ENCODE measurements around the gene KYNU. TPM values are rescaled to one million over a fixed set of nuclear protein-coding genes. Genes with fewer than 3 reads are reported as not detected.

Gene KYNU
- total and polyA plus RNA-seq, 2 of the 13 experiments (the other 11 are each of a cell fraction or from before 2014, with no cell fraction given): 21.9 to 68.6 TPM

DNA sequence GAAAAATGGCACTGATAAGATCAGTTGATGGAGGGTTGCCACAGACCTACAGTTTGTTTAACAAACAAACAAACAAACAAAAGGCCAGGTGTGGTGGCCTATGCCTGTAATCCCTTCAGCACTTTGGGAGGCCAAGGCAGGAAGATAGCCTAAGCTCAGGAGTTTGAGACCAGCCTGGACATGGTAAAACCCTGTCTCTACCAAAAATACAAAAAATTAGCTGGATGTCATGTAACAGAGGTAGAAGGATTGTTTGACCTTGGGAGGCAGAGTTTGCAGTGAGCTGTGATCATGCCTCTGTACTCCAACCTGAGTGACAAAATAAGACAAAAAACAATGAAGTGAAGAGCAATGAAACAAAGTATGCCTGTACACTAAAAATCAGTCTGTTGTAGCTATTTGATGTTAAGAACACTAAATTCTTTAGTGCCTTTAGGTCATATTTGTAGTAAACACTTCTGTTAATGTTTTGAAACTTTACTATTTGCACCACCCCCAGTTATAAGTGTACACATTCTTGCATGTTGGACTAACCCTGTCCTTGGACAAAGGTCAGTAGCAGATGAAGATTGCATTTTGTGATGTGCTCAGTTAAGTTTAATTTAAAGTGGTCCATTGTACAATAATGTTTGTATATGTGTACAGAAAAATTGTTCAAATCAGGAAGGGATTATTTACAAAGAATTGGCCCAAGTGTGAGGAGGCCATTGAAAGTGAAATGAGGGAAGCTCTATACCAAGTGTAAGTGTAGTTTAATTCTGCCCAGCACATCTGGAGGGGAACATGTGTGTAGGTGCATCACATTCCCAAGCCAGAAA, 73.9 kb downstream of the KYNU start (continued):
- TF ChIP-seq ZBTB34 (CRISPR knock-in tag; IDR thresholded peaks at IDR 0.05) (peak; percentile 68; the same call in 1 of the 2 replicates), CEBPG (CRISPR knock-in tag; IDR thresholded peaks at IDR 0.05) (peak; percentile 86), ZNF7 (CRISPR knock-in tag; IDR thresholded peaks at IDR 0.05) (peak; percentile 76; the same call in 1 of the 2 replicates), FOSL2 (CRISPR knock-in tag; IDR thresholded peaks at IDR 0.05) (peak; percentile 27), ZBTB43 (CRISPR knock-in tag; conservative IDR thresholded peaks at IDR 0.05) (0 out of 2 replicates have a peak, but pooled peaks have one; percentile 73), HNF4G (IDR thresholded peaks at IDR 0.05; ENCODE audit: borderline replicate concordance, low read depth, low read length) (peak; percentile 94), HNF4G (CRISPR knock-in tag; IDR thresholded peaks at IDR 0.05; ENCODE audit: borderline replicate concordance, low read depth) (no peak), FOSL1 (CRISPR knock-in tag; IDR thresholded peaks at IDR 0.05; ENCODE audit: borderline replicate concordance) (peak; percentile 11; the same call in 1 of the 2 replicates), ZMAT3 (CRISPR knock-in tag; conservative IDR thresholded peaks at IDR 0.05) (0 out of 2 replicates have a peak, but pooled peaks have one; percentile 38), ZNF816 (CRISPR knock-in tag; IDR thresholded peaks at IDR 0.05; ENCODE audit: borderline replicate concordance) (no peak), KDM3A (CRISPR knock-in tag; IDR thresholded peaks at IDR 0.05; ENCODE audit: low read depth) (0 out of 2 replicates have a peak, but pooled peaks have one; percentile 54)
- TF ChIP-seq, protein P1, sequence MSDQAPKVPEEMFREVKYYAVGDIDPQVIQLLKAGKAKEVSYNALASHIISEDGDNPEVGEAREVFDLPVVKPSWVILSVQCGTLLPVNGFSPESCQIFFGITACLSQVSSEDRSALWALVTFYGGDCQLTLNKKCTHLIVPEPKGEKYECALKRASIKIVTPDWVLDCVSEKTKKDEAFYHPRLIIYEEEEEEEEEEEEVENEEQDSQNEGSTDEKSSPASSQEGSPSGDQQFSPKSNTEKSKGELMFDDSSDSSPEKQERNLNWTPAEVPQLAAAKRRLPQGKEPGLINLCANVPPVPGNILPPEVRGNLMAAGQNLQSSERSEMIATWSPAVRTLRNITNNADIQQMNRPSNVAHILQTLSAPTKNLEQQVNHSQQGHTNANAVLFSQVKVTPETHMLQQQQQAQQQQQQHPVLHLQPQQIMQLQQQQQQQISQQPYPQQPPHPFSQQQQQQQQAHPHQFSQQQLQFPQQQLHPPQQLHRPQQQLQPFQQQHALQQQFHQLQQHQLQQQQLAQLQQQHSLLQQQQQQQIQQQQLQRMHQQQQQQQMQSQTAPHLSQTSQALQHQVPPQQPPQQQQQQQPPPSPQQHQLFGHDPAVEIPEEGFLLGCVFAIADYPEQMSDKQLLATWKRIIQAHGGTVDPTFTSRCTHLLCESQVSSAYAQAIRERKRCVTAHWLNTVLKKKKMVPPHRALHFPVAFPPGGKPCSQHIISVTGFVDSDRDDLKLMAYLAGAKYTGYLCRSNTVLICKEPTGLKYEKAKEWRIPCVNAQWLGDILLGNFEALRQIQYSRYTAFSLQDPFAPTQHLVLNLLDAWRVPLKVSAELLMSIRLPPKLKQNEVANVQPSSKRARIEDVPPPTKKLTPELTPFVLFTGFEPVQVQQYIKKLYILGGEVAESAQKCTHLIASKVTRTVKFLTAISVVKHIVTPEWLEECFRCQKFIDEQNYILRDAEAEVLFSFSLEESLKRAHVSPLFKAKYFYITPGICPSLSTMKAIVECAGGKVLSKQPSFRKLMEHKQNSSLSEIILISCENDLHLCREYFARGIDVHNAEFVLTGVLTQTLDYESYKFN (CRISPR knock-in tag; conservative IDR thresholded peaks at IDR 0.05): peak; percentile 98
- TF ChIP-seq, protein P2, sequence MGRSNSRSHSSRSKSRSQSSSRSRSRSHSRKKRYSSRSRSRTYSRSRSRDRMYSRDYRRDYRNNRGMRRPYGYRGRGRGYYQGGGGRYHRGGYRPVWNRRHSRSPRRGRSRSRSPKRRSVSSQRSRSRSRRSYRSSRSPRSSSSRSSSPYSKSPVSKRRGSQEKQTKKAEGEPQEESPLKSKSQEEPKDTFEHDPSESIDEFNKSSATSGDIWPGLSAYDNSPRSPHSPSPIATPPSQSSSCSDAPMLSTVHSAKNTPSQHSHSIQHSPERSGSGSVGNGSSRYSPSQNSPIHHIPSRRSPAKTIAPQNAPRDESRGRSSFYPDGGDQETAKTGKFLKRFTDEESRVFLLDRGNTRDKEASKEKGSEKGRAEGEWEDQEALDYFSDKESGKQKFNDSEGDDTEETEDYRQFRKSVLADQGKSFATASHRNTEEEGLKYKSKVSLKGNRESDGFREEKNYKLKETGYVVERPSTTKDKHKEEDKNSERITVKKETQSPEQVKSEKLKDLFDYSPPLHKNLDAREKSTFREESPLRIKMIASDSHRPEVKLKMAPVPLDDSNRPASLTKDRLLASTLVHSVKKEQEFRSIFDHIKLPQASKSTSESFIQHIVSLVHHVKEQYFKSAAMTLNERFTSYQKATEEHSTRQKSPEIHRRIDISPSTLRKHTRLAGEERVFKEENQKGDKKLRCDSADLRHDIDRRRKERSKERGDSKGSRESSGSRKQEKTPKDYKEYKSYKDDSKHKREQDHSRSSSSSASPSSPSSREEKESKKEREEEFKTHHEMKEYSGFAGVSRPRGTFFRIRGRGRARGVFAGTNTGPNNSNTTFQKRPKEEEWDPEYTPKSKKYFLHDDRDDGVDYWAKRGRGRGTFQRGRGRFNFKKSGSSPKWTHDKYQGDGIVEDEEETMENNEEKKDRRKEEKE (IDR thresholded peaks at IDR 0.05): no peak

Data from HepG2 (cell line).